HG02973 (cell line): Measurements from ENCODE around the gene SPINK8.
"Not testable (repeated sequence)": the region's sequence is repeated elsewhere in the genome, so short reads cannot be mapped to it uniquely, and the experiment has no call there.

ENCODE experiments used
- ATAC-seq: cut with Tn5 transposase; IDR thresholded peaks from one replicate; pipeline ENCODE4 v1.9.1; 2021; ENCODE audit warnings: moderate library complexity; ENCODE audit not compliant: unreplicated experiment

Gene SPINK8

DNA sequence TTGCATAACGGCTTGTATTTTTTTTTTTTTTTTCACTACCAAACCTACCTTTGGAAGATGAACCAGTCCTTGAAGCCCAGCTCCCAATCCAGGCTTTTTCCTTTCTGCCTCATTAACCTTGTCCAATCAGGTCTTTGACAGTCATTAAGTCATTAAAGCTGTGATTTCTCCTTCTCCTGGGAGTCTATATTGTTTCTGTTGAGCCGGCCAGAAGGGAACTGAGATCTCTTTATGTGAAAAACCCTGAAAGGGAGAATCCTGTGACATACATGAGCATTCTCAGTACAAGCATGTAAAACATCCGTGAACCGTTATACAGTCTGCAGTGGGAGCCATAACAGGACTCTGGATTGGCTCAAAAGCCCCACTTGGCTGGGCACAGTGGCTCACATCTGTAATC lies 52.6 kb downstream of the SPINK8 start:
- ATAC-seq: no peak

DNA sequence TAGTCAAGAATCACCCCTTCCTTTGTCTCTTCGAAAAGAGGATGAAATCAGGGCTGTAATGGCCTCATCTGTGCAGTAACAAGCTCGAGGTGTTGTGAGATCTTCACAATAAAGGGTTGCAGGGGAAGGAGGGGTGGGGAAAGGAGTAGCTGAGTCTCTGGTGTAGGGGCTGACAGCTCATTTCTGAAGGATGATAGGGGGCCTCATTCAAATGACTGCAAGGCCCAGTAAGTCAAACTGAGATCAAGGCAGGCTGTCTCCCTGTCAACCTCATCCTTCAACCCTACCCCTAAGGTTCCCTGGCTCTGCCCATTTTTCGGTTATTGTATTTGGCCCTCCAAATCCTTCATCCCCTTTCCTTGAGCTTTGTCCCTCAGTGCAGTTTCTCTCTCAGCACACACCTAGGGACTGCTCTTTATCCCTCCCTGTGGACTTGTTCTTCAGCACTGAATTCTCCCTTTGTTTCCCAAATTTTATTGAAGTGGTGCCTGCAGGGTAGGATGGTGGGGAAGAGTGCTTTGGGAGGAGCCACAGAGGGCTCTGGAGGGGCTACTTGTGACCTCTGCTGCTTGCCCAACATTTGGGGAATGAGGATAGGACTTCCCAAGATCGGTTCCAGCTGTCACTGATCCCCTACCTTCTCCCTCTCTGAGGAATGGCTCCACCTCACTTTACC lies 54.4 kb downstream of the SPINK8 start:
- ATAC-seq: no peak

DNA sequence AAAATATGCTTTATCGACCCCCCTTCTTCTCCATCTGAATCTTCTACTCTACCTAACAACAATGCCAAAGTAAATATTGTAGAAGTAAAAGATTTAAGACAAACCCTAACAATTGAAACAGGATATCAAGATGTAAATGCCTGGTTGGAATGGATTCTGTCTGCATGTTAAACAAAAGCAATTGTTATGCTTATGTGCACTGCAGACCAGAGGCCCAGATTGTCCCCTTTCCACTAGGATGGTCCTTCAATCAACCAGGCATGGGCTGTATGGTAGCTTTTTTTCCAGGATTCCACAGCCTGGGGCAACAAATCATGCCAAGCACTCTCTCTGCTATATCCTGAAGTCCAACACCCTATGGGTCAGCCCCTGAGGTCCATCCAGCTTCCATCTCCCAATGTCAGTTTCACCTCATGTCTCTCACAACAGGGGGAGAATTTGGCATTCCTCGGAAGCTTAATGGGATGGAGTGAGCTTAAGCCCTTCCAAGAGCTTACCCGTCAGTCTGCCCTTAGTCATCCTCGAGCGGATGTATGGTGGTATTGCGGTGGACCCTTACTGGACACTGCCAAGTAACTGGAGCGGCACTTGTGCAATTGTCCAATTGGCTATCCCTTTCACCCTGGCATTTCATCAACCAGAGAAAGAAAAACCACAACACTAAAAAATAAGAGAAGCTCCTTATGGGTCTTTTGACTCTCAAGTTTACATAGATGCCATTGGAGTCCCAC lies 56.4 kb downstream of the SPINK8 start:
- ATAC-seq: no peak

GRCh38 chr3:48275287-48276027 lies 58.0 kb downstream of the SPINK8 start:
- no peak for ATAC-seq

DNA sequence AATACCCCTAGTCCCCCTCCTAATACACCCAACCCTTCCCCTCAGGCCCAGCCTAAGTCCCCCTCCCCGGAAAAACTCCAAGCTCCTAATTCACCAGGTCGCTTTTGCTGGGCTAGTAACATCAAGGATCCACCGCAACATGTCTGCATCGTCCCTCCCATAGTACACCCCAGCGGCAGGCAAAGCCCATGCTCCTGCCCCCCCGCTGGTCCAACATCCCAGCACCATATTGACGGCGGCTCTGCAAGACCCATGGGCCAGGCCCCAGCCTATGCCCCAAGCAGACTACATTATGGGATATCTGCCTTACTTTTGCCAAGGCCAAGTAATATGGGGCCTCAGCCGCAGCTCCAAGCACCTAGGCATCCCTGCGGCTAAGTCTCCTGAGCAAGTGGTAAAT lies 59.0 kb downstream of the SPINK8 start:
- no peak for ATAC-seq

- ATAC-seq: no peak
Observed at GRCh38 chr3:48273594-48274211, 59.8 kb downstream of the SPINK8 start.

DNA sequence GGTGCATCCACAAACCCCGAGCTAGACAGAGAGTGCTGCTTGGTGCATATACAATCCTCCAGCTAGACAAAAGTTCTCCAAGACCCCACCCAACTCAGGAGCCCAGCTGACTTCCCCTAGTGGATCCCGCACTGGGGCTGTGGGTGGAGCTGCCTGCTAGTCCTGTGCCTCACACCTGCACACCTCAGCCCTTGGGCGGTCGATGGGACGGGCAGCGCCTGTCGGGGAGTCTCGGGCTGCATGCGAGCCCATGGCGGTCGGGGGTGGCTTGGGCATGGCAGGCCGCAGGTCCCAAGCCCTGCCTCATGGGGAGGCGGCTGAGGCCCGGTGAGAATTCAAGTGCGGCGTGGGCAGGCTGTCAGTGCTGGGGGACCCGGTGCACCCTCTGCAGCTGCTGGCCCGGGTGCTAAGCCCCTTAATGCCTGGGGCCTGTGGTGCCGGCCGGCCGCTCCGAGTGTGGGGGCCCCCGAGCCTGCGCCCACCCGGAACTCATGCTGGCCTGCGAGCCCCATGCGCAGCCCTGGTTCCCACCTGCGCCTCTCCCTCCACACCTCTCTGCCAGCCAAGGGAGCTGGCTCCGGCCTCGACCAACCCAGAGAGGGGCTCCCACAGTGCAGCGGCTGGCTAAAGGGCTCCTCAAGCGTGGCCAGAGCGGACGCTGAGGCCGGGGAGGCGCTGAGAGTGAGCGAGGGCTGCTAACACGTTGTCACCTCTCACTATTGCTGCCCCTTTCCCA lies 61.5 kb downstream of the SPINK8 start:
- no peak for ATAC-seq

DNA sequence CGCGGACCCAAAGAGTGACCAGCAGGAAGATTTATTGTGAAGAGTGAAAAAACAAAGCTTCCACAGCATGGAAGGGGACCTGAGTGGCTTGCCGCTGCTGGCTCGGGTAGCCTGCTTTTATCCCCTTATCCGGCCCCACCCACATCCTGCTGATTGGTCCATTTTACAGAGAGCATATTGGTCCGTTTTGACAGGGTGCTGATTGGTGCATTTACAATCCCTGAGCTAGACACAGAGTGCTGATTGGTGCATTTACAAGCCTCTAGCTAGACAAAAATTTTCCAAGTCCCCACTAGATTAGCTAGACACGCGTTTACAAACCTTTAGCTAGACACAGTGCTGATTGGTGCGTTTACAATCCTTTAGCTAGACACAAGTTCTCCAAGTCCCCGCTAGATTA lies 62.2 kb downstream of the SPINK8 start:
- ATAC-seq: not testable (repeated sequence)

DNA sequence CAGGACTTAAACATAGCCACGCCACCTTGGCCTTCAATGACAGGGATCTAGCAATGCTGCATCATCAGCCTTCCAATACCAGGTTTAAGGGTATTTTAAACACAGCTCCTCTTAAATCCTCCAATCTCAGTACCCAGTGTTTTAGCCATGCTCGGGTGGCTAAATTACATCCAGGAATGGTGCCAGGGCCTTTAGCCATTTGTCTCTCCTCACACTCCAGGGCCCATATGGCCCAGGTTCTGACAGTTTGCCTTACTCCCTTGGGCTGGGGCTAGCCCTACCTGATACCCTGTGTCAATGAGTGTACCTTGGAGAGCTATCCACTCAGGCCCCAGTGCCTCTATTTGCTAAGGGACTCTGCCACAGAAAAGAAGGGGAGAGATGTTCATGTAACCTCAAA lies 63.2 kb downstream of the SPINK8 start:
- ATAC-seq: no peak

DNA sequence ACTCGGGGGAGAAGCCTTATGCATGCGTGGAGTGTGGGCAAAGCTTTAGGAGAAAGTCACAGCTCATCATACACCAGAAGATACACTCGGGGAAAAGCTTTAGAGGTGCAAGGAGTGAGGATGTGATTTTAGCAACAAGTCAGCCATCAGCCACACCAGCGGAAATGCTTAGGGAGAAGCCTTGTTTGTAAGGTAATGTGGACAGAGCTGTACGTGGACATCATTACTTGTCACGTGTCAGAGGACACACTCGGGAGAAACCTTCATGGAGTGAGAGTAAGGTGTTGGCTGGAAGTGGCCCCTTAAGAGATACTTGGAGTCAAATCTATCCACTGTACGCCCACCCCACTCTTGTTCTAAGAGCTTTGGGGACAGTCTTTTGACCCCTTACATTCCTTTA lies 63.9 kb downstream of the SPINK8 start:
- ATAC-seq: no peak

DNA sequence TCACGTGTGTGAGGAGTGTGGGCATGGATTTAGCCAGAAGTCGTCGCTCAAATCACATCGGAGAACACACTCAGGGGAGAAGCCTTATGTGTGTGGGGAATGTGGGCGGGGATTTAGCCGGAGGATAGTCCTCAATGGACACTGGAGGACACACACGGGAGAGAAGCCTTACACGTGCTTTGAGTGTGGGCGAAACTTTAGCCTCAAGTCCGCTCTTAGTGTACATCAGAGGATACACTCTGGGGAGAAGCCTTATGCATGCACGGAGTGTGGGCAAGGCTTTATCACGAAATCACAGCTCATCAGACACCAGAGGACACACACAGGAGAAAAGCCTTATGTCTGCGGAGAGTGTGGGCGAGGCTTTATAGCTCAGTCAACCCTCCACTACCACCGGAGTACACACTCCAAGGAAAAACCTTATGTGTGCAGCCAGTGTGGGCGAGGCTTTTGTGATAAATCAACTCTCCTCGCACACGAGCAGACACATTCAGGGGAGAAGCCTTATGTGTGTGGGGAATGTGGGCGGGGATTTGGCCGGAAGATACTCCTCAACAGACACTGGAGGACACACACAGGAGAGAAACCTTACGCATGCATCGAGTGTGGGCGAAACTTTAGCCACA lies 64.4 kb downstream of the SPINK8 start:
- no peak for ATAC-seq

DNA sequence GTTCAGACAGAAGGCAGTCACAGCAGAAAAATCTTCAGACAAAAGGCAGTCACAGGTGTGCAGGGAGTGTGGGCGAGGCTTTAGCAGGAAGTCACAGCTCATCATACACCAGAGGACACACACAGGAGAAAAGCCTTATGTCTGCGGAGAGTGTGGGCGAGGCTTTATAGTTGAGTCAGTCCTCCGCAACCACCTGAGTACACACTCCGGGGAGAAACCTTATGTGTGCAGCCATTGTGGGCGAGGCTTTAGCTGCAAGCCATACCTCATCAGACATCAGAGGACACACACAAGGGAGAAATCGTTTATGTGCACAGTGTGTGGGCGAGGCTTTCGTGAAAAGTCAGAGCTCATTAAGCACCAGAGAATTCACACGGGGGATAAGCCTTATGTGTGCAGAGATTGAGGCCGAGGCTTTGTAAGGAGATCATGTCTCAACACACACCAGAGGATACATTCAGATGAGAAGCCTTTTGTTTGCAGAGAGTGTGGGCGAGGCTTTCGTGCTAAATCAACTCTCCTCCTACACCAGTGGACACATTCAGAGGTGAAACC lies 65.0 kb downstream of the SPINK8 start:
- no peak for ATAC-seq

GRCh38 chr3:48267782-48268181 lies 65.7 kb downstream of the SPINK8 start:
- no peak for ATAC-seq

GRCh38 chr3:48258530-48258929 lies 74.9 kb downstream of the SPINK8 start:
- ATAC-seq: no peak
